NCI-H1048 (cell line): ENCODE data around the gene TMEM150C.
"Not testable (repeated sequence)": the region's sequence is repeated elsewhere in the genome, so short reads cannot be mapped to it uniquely, and the experiment has no call there.

Experiments
- DNase-seq: peaks from one replicate; lab custom pipeline; 2025; lab: John Stamatoyannopoulos, UW

Gene TMEM150C

GRCh38 chr4:82515705-82516104 is 46.1 kb downstream of the TMEM150C start:
- DNase-seq, result no peak

- DNase-seq, result no peak
These were observed 48.4 kb downstream of the TMEM150C start for GRCh38 chr4:82513382-82513781.

- DNase-seq, result no peak
These were observed 51.6 kb downstream of the TMEM150C start for GRCh38 chr4:82510216-82510615.

GRCh38 chr4:82508806-82509428 is 52.9 kb downstream of the TMEM150C start:
- DNase-seq, result no peak

- DNase-seq, result no peak
These were observed 53.8 kb downstream of the TMEM150C start for GRCh38 chr4:82508011-82508410.

- no peak for DNase-seq
These were observed 60.7 kb downstream of the TMEM150C start for GRCh38 chr4:82501154-82501442.

- no peak for DNase-seq
These were observed 61.2 kb downstream of the TMEM150C start for GRCh38 chr4:82500435-82501153.

- no peak for DNase-seq
These were observed 61.9 kb downstream of the TMEM150C start for GRCh38 chr4:82499738-82500434.

- no peak for DNase-seq
These were observed 65.4 kb downstream of the TMEM150C start for GRCh38 chr4:82496349-82496748.

- DNase-seq, result no peak
These were observed 66.1 kb downstream of the TMEM150C start for GRCh38 chr4:82495666-82496065.

GRCh38 chr4:82493721-82494425 is 67.9 kb downstream of the TMEM150C start:
- DNase-seq, result no peak

GRCh38 chr4:82491251-82491960 is 70.4 kb downstream of the TMEM150C start:
- no peak for DNase-seq

- no peak for DNase-seq
These were observed 71.8 kb downstream of the TMEM150C start for GRCh38 chr4:82489987-82490386.

- DNase-seq, result no peak
These were observed 72.7 kb downstream of the TMEM150C start for GRCh38 chr4:82489076-82489475.

- no peak for DNase-seq
These were observed 76.6 kb downstream of the TMEM150C start for GRCh38 chr4:82484996-82485783.

GRCh38 chr4:82482387-82482786 is 79.4 kb downstream of the TMEM150C start:
- DNase-seq, result no peak

- DNase-seq, result no peak
These were observed 80.3 kb downstream of the TMEM150C start for GRCh38 chr4:82481506-82481840.

- DNase-seq, result no peak
These were observed 80.8 kb downstream of the TMEM150C start for GRCh38 chr4:82480771-82481505.

GRCh38 chr4:82479562-82479961 is 82.2 kb downstream of the TMEM150C start:
- DNase-seq, result no peak

- not testable (repeated sequence) for DNase-seq
These were observed 84.3 kb downstream of the TMEM150C start for GRCh38 chr4:82477469-82477868.

- DNase-seq, result not testable (repeated sequence)
These were observed 85.9 kb downstream of the TMEM150C start for GRCh38 chr4:82475931-82476330.
